Spinal cord (tissue), 10 donors: Measurements from ENCODE around the gene CSNK1G1. TPM values are rescaled to one million over a fixed set of nuclear protein-coding genes. Genes with fewer than 3 reads are reported as not detected.
"Not testable (repeated sequence)": the region's sequence is repeated elsewhere in the genome, so short reads cannot be mapped to it uniquely, and the experiment has no call there.

ENCODE experiments used
- DNase-seq, 6 donors: peaks; one replicate each; pipeline versions ENCODE4 v3.0.0 to v3.0.0-alpha.2; 2013 to 2015; ENCODE audit warnings: low spot score in 6 of 6, low read depth in 4 of 6
- H3K27ac ChIP-seq: one replicate; pipeline ENCODE4 v1.5.1; 2013; ENCODE audit warnings: low read depth, low read length, control low read depth
- H3K27me3 ChIP-seq: one replicate; pipeline ENCODE4 v1.6.1; 2013; ENCODE audit warnings: low read length; ENCODE audit not compliant: control insufficient read depth, insufficient read depth
- H3K36me3 ChIP-seq: one replicate; pipeline ENCODE4 v1.6.1; 2013; ENCODE audit warnings: low read length; ENCODE audit not compliant: control insufficient read depth, insufficient read depth
- H3K4me1 ChIP-seq: one replicate; pipeline ENCODE4 v1.6.1; 2013; ENCODE audit warnings: low read length; ENCODE audit not compliant: control insufficient read depth, insufficient read depth
- H3K4me3 ChIP-seq: one replicate; pipeline ENCODE4 v1.5.1; 2013; ENCODE audit warnings: low read depth, low read length, control low read depth
- H3K9me3 ChIP-seq: one replicate; pipeline ENCODE4 v1.6.1; 2013; ENCODE audit warnings: low read length; ENCODE audit not compliant: control insufficient read depth, insufficient read depth
- WGBS: methylation state at CpG from one replicate; pipeline ENCODE4 v1.1.5; 2013; ENCODE audit warnings: missing lambda C conversion rate; ENCODE audit not compliant: insufficient coverage; 5-methylcytosine and 5-hydroxymethylcytosine counted together
- polyA plus RNA-seq, 2 donors: library from polyadenylated mRNA; unstranded; fragments of 120-200 nt; gene quantifications; one replicate each; pipeline ENCODE4 v1.2.1, GENCODE V29; 2013; ENCODE audit not compliant: insufficient read length in 2 of 2
- total RNA-seq, 2 donors: library from RNA; depleted of rRNA in 1 of 2; stranded (reverse); fragments of 120-200 nt in 1 of 2; fragments of >200 nt in 1 of 2; gene quantifications; one replicate each; pipeline versions ENCODE4 v1.2.3 to v1.2.4, GENCODE V29; 2013 to 2014
- donor health status: healthy.

CSNK1G1 gene
- total and polyA plus RNA-seq, 4 donors, result 12.4 to 33.1 (median 19.4) TPM

- no peaks in the 10 kb centered on the region for H3K27me3 ChIP-seq
- no peaks in the 10 kb centered on the region for H3K36me3 ChIP-seq
- H3K27ac ChIP-seq, result no peak overlapping the region
- no peak for DNase-seq
- no CpG with 5 or more reads among the region's 2 CpGs for WGBS
- no peaks in the 10 kb centered on the region for H3K9me3 ChIP-seq
- no peak overlapping the region for H3K4me3 ChIP-seq
- no peaks in the 10 kb centered on the region for H3K4me1 ChIP-seq
Measured at GRCh38 chr15:64337761-64338160, 18.2 kb downstream of the CSNK1G1 start.

GRCh38 chr15:64333986-64334929, 21.7 kb downstream of the CSNK1G1 start:
- no peak for DNase-seq
- WGBS, result 85% methylated on average over 4 of the region's 9 CpGs
- Histone ChIP-seq H3K4me3 (no peak overlapping the region), H3K9me3 (no peaks in the 10 kb centered on the region), H3K27me3 (no peaks in the 10 kb centered on the region), H3K4me1 (no peaks in the 10 kb centered on the region), H3K36me3 (no peaks in the 10 kb centered on the region), H3K27ac (no peak overlapping the region)

GRCh38 chr15:64333516-64333915, 22.5 kb downstream of the CSNK1G1 start:
- DNase-seq, result no peak
- no peaks in the 10 kb centered on the region for H3K27me3 ChIP-seq
- H3K9me3 ChIP-seq, result no peaks in the 10 kb centered on the region
- H3K4me3 ChIP-seq, result no peak overlapping the region
- H3K27ac ChIP-seq, result no peak overlapping the region
- H3K36me3 ChIP-seq, result no peaks in the 10 kb centered on the region
- no peaks in the 10 kb centered on the region for H3K4me1 ChIP-seq
- no CpG with 5 or more reads among the region's 2 CpGs for WGBS

GRCh38 chr15:64331668-64332067, 24.3 kb downstream of the CSNK1G1 start:
- H3K27ac ChIP-seq, H3K9me3 ChIP-seq, H3K36me3 ChIP-seq, H3K4me1 ChIP-seq, H3K27me3 ChIP-seq, H3K4me3 ChIP-seq, DNase-seq: not testable (repeated sequence)
- WGBS, result no CpG with 5 or more reads among the region's 3 CpGs

GRCh38 chr15:64326975-64327374, 29.0 kb downstream of the CSNK1G1 start:
- H3K36me3 ChIP-seq, H3K27me3 ChIP-seq, H3K4me3 ChIP-seq, H3K9me3 ChIP-seq, H3K4me1 ChIP-seq, DNase-seq, H3K27ac ChIP-seq: not testable (repeated sequence)
- no CpG with 5 or more reads among the region's 15 CpGs for WGBS

GRCh38 chr15:64326458-64326857, 29.5 kb downstream of the CSNK1G1 start:
- DNase-seq, H3K4me1 ChIP-seq, H3K9me3 ChIP-seq, H3K36me3 ChIP-seq, H3K27me3 ChIP-seq, H3K4me3 ChIP-seq, H3K27ac ChIP-seq: not testable (repeated sequence)
- WGBS, result 100% methylated on average over 4 of the region's 20 CpGs

- Histone ChIP-seq H3K4me3 (no peak overlapping the region), H3K9me3 (no peaks in the 10 kb centered on the region), H3K27me3 (no peaks in the 10 kb centered on the region), H3K27ac (no peak overlapping the region), H3K4me1 (no peaks in the 10 kb centered on the region), H3K36me3 (no peaks in the 10 kb centered on the region)
- WGBS, result 93% methylated on average over 2 of the region's 5 CpGs
- DNase-seq, result no peak
Measured at GRCh38 chr15:64324165-64324877, 31.7 kb downstream of the CSNK1G1 start.

- no peaks in the 10 kb centered on the region for H3K9me3 ChIP-seq
- H3K4me3 ChIP-seq, result no peak overlapping the region
- 23% methylated on average over 2 of the region's 4 CpGs for WGBS
- H3K4me1 ChIP-seq, result peaks cover 4% of the 10 kb centered on the region
- peak in 2 of 6 donors; percentile 25 for DNase-seq
- no peaks in the 10 kb centered on the region for H3K36me3 ChIP-seq
- no peak overlapping the region for H3K27ac ChIP-seq
- H3K27me3 ChIP-seq, result no peaks in the 10 kb centered on the region
Measured at GRCh38 chr15:64315216-64315615, 40.8 kb downstream of the CSNK1G1 start.

- H3K4me1 ChIP-seq, result peaks cover 4% of the 10 kb centered on the region
- no peak for DNase-seq
- WGBS, result no CpG with 5 or more reads among the region's 3 CpGs
- H3K9me3 ChIP-seq, result no peaks in the 10 kb centered on the region
- H3K36me3 ChIP-seq, result no peaks in the 10 kb centered on the region
- no peaks in the 10 kb centered on the region for H3K27me3 ChIP-seq
- H3K4me3 ChIP-seq, result no peak overlapping the region
- H3K27ac ChIP-seq, result no peak overlapping the region
Measured at GRCh38 chr15:64314456-64314855, 41.5 kb downstream of the CSNK1G1 start.
